Measurements from ENCODE around the gene FGF8. TPM values are rescaled to one million over a fixed set of nuclear protein-coding genes. Genes with fewer than 3 reads are reported as not detected.

The FGF8 gene
- total RNA-seq, 1 experiment from 2014 or later: not detected

DNA sequence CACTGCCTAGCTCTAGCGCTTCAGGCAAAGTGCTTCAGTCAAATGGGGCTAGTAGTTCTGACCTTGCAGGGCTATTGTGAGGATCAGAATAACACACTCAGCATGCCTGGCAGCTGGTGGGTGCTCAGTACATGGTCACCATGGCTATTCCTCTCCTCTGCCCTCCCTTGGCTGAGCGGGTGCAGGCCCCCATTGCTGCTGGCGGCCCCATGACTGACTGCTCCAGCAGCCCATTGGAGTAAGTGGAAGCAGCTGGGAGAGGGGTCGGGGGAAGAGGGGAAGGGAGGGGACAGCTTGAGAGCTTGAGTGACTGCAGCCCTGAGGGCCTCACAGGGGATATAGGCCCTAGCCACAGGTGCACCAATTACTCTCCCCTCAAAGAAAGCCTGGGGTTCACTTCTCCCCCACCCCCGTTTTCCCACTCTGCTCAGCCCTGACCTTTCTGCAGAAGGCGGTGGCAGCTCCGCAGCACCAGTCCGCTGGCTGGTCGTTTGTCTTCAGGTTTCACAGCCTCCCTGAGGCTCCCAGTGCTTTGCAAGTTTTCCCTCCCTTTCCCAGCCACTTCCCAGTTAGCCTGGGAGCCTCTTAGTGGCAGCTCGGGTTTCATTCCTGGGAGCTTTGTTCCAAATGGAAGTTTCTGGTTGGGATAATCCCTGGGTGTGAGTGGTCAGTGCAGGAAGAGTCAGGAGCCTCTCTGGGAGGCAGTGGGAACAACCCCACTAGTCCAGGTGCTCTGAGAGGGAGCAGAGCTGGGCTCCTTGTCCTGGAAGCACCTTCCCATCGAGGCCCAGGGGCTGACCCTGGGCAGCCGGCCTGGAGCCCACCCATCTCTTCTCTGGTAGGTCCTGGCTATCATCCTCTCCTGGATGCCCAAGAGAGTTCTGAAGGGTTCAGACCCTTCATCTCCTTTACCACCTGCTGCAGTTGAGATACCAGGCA lies 16.3 kb downstream of the FGF8 start:
- no peak overlapping the region for H2AFZ ChIP-seq (ENCODE audit: low read length)

DNA sequence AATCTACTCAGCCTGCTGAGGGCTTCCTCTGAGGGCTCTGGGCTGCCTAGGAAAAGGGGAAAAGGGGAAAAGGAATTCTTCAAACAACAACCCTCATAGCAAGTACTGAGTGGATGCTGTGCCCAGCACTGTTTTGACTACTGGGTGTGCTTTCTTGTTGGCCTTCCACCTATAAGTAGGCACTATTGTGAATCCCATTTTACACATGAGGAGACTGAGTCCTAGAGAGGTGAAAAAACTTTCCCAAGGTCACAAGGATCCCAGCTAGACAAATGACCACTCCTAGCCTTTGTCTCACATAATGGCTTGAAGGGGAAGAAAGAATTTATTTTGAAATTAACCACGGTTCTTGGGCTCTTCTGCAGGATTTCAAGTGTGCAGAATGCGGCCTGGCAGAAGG lies 17.1 kb downstream of the FGF8 start:
- H3K9me2 ChIP-seq (replicated peaks; ENCODE audit: insufficient read depth, low read length): no peaks in the 10 kb centered on the region
- no peak overlapping the region for H3K27ac ChIP-seq (ENCODE audit: low read length)
- H3K27me3 ChIP-seq (ENCODE audit: low read length): no peaks in the 10 kb centered on the region
- no peak overlapping the region for H2AFZ ChIP-seq (ENCODE audit: low read length)
- no peaks in the 10 kb centered on the region for H4K20me1 ChIP-seq (ENCODE audit: insufficient read depth, low read depth, low read length)
- no peak overlapping the region for H3K4me2 ChIP-seq (ENCODE audit: low read depth, low read length, poor library complexity, severe bottlenecking)
- no peaks in the 10 kb centered on the region for H3K9me3 ChIP-seq (ENCODE audit: low read length)
- H3K4me1 ChIP-seq (ENCODE audit: low read length): no peaks in the 10 kb centered on the region
- H3K79me2 ChIP-seq (ENCODE audit: low read length): no peaks in the 10 kb centered on the region
- DNase-seq: no peak
- no peaks in the 10 kb centered on the region for H3K36me3 ChIP-seq (ENCODE audit: insufficient read depth, low read length)
- H3K9ac ChIP-seq (ENCODE audit: low read length): no peak overlapping the region
- H3K4me3 ChIP-seq (ENCODE audit: low read length): no peak overlapping the region

More for the DNA sequence above, 16.3 kb downstream of the FGF8 start:
- DNase-seq: no peak
- H3K27me3 ChIP-seq (ENCODE audit: low read length): no peaks in the 10 kb centered on the region
- no peaks in the 10 kb centered on the region for H3K79me2 ChIP-seq (ENCODE audit: low read length)
- no peak overlapping the region for H3K9ac ChIP-seq (ENCODE audit: low read length)
- no peak overlapping the region for H3K4me2 ChIP-seq (ENCODE audit: low read depth, low read length, poor library complexity, severe bottlenecking)
- H3K4me3 ChIP-seq (ENCODE audit: low read length): no peak overlapping the region
- H3K36me3 ChIP-seq (ENCODE audit: insufficient read depth, low read length): no peaks in the 10 kb centered on the region
- no peaks in the 10 kb centered on the region for H3K9me3 ChIP-seq (ENCODE audit: low read length)
- no peaks in the 10 kb centered on the region for H3K4me1 ChIP-seq (ENCODE audit: low read length)
- H3K27ac ChIP-seq (ENCODE audit: low read length): no peak overlapping the region
- H3K9me2 ChIP-seq (replicated peaks; ENCODE audit: insufficient read depth, low read length): no peaks in the 10 kb centered on the region
- no peaks in the 10 kb centered on the region for H4K20me1 ChIP-seq (ENCODE audit: insufficient read depth, low read depth, low read length)

DNA sequence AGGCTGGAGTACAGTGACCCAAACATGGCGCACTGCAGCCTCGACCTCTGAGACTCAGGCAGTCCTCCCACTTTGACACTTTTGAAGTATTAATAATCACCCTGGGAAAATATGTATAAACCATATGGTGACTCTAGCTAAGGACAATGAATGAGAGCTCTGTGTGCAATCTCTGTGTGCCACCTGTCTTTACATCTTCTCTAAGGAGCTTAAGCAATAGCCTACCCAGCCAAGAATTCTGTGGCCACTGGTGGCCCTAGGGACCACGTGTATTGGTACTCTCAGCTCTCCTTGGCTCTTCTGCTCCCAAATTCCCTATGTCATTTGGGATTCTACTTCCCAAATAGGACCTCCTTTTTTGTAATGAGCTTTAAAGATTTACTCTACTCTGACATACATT lies 23.7 kb downstream of the FGF8 start:
- Histone ChIP-seq H3K27me3 (ENCODE audit: low read length) (no peaks in the 10 kb centered on the region), H3K79me2 (ENCODE audit: low read length) (no peaks in the 10 kb centered on the region), H3K4me3 (ENCODE audit: low read length) (no peak overlapping the region), H3K9me3 (ENCODE audit: low read length) (no peaks in the 10 kb centered on the region), H3K27ac (ENCODE audit: low read length) (no peak overlapping the region), H3K36me3 (ENCODE audit: insufficient read depth, low read length) (no peaks in the 10 kb centered on the region), H3K9me2 (replicated peaks; ENCODE audit: insufficient read depth, low read length) (no peaks in the 10 kb centered on the region), H2AFZ (ENCODE audit: low read length) (no peak overlapping the region), H3K4me2 (ENCODE audit: low read depth, low read length, poor library complexity, severe bottlenecking) (no peak overlapping the region), H3K4me1 (ENCODE audit: low read length) (no peaks in the 10 kb centered on the region), H4K20me1 (ENCODE audit: insufficient read depth, low read depth, low read length) (no peaks in the 10 kb centered on the region), H3K9ac (ENCODE audit: low read length) (no peak overlapping the region)
- DNase-seq: no peak

DNA sequence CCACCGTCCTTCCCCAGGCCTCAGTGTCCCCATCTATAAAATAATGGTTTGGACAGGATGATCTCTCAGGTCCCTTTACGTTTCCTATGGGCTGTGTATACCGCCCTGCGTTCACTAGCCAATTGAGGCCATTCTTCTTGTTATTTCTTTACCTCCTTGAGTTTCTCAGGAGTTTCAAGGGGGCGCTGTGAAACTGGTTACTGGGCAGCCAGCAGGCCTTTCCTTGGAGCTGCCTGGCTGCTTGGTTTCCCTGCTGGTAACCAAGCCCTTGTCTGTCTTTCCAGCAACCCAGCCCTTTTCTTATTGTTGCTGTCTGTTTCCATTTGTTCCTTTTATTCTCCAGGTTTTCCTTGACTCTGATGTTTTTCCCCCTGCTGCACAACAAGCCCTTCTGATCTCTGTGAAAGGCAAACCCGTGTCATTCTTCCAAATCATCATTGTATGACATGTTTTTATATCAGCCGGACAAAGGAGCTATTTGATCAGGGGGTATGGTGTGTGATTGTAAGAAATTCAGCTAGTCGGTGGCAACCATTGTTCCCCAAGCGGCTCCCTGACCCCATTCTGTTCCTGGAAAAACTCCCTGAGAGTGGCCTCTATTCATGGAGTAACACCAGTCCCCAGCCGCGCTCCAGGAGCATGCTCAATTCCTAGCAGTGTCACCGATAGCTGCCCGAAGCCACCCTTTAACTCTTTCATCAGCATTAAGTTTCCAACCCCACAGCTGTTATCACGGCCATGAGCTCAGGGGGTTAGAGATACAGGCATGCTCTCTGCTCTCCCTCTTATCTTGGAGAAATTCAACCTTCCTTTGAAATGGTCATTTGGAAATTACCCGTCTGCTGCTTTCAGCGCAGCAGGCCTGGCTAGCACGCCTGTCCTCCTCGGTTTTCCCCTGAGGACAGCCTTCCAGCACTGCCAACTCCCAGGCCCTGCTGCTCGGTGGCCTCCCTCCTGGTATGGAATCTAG lies 26.6 kb downstream of the FGF8 start:
- Histone ChIP-seq H3K9me3 (ENCODE audit: low read length) (no peaks in the 10 kb centered on the region), H3K9me2 (replicated peaks; ENCODE audit: insufficient read depth, low read length) (no peaks in the 10 kb centered on the region), H3K4me1 (ENCODE audit: low read length) (no peaks in the 10 kb centered on the region), H3K79me2 (ENCODE audit: low read length) (no peaks in the 10 kb centered on the region), H3K4me3 (ENCODE audit: low read length) (no peak overlapping the region), H2AFZ (ENCODE audit: low read length) (no peak overlapping the region), H3K9ac (ENCODE audit: low read length) (no peak overlapping the region), H4K20me1 (ENCODE audit: insufficient read depth, low read depth, low read length) (no peaks in the 10 kb centered on the region), H3K27me3 (ENCODE audit: low read length) (no peaks in the 10 kb centered on the region), H3K27ac (ENCODE audit: low read length) (no peak overlapping the region), H3K4me2 (ENCODE audit: low read depth, low read length, poor library complexity, severe bottlenecking) (no peak overlapping the region), H3K36me3 (ENCODE audit: insufficient read depth, low read length) (no peaks in the 10 kb centered on the region)
- DNase-seq: no peak

DNA sequence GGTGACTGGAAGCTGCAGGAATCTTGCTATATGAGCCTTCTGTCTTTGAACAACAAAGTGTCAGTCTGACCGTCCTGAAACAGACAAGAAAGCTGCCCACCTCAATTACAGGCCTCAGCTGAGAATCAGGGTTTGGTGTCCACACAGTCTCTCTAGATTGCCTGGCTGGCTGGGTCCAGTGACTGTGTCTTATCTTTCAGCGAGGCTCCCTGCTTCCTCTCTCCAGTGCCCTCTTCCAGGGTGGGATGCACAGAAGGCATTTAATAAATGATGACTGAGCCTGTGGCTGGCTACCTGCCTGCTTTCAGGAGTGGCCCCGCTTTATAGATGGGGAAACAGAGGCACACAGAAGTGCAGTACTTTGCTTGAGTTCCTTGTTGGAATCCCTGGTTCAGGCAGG lies 27.4 kb downstream of the FGF8 start:
- H3K4me2 ChIP-seq (ENCODE audit: low read depth, low read length, poor library complexity, severe bottlenecking): no peak overlapping the region
- H3K36me3 ChIP-seq (ENCODE audit: insufficient read depth, low read length): no peaks in the 10 kb centered on the region
- no peaks in the 10 kb centered on the region for H3K9me3 ChIP-seq (ENCODE audit: low read length)
- no peak for DNase-seq
- no peaks in the 10 kb centered on the region for H3K4me1 ChIP-seq (ENCODE audit: low read length)
- no peak overlapping the region for H3K9ac ChIP-seq (ENCODE audit: low read length)
- no peaks in the 10 kb centered on the region for H3K79me2 ChIP-seq (ENCODE audit: low read length)
- no peak overlapping the region for H2AFZ ChIP-seq (ENCODE audit: low read length)
- H4K20me1 ChIP-seq (ENCODE audit: insufficient read depth, low read depth, low read length): no peaks in the 10 kb centered on the region
- no peaks in the 10 kb centered on the region for H3K27me3 ChIP-seq (ENCODE audit: low read length)
- H3K27ac ChIP-seq (ENCODE audit: low read length): no peak overlapping the region
- H3K9me2 ChIP-seq (replicated peaks; ENCODE audit: insufficient read depth, low read length): no peaks in the 10 kb centered on the region
- H3K4me3 ChIP-seq (ENCODE audit: low read length): no peak overlapping the region

DNA sequence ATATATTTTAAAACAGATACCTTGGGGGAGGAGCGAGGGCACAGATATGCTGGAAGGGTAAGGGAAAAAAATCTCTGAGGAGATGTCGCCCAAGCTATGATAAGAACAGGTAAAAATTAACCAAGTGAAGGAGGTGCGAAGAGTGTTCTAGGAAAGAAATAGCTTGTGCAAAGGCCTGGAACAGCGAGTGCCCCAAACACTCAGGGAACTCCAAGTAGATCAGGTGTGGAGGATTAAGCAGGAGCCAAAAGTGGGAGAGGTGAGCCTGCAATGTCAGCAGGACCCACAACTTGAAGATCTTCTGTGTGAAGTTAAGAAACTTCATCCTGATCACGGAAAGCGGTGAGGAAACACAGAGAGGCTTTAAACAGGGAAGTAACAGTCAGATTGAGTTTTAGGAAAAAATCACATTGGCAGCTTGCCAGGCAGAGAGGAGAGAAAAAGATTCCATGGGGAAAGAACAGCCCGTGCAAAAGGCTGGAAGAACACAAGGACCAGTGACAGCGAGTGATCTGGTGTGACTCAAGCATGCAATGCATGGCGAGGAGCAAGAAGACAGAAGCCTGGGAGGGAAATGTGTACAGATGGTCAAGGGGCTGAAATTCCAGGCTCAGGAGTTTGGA lies 30.7 kb downstream of the FGF8 start:
- H4K20me1 ChIP-seq (ENCODE audit: insufficient read depth, low read depth, low read length): no peaks in the 10 kb centered on the region
- no peaks in the 10 kb centered on the region for H3K9me3 ChIP-seq (ENCODE audit: low read length)
- no peak overlapping the region for H2AFZ ChIP-seq (ENCODE audit: low read length)
- H3K4me3 ChIP-seq (ENCODE audit: low read length): no peak overlapping the region
- H3K79me2 ChIP-seq (ENCODE audit: low read length): no peaks in the 10 kb centered on the region
- H3K9me2 ChIP-seq (replicated peaks; ENCODE audit: insufficient read depth, low read length): no peaks in the 10 kb centered on the region
- no peak overlapping the region for H3K27ac ChIP-seq (ENCODE audit: low read length)
- no peak overlapping the region for H3K9ac ChIP-seq (ENCODE audit: low read length)
- H3K4me1 ChIP-seq (ENCODE audit: low read length): no peaks in the 10 kb centered on the region
- H3K4me2 ChIP-seq (ENCODE audit: low read depth, low read length, poor library complexity, severe bottlenecking): no peak overlapping the region
- H3K27me3 ChIP-seq (ENCODE audit: low read length): no peaks in the 10 kb centered on the region
- H3K36me3 ChIP-seq (ENCODE audit: insufficient read depth, low read length): no peaks in the 10 kb centered on the region
- no peak for DNase-seq

DNA sequence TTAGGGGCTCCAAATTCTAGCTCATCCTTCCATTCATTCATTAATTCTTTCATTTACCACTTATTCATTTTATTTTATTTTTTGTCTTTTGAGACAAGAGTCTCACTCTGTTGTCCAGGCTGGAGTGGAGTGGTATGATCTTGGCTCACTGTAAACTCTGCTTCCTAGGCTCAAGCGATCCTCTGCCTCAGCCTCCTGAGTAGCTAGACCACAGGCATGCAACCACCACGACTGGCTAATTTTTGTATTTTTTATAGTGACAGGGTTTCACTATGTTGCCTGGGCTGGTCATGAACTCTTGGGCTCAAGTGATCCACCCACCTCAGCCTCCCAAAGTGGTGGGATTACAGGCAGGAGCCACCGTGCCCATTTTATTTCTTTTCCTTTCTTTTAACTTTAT lies 31.6 kb downstream of the FGF8 start:
- Histone ChIP-seq H3K27me3 (ENCODE audit: low read length) (no peaks in the 10 kb centered on the region), H4K20me1 (ENCODE audit: insufficient read depth, low read depth, low read length) (no peaks in the 10 kb centered on the region), H3K4me2 (ENCODE audit: low read depth, low read length, poor library complexity, severe bottlenecking) (no peak overlapping the region), H3K9me2 (replicated peaks; ENCODE audit: insufficient read depth, low read length) (no peaks in the 10 kb centered on the region), H2AFZ (ENCODE audit: low read length) (no peak overlapping the region), H3K27ac (ENCODE audit: low read length) (no peak overlapping the region), H3K4me3 (ENCODE audit: low read length) (no peak overlapping the region), H3K79me2 (ENCODE audit: low read length) (no peaks in the 10 kb centered on the region), H3K9me3 (ENCODE audit: low read length) (no peaks in the 10 kb centered on the region), H3K4me1 (ENCODE audit: low read length) (no peaks in the 10 kb centered on the region), H3K9ac (ENCODE audit: low read length) (no peak overlapping the region), H3K36me3 (ENCODE audit: insufficient read depth, low read length) (no peaks in the 10 kb centered on the region)
- DNase-seq: no peak

DNA sequence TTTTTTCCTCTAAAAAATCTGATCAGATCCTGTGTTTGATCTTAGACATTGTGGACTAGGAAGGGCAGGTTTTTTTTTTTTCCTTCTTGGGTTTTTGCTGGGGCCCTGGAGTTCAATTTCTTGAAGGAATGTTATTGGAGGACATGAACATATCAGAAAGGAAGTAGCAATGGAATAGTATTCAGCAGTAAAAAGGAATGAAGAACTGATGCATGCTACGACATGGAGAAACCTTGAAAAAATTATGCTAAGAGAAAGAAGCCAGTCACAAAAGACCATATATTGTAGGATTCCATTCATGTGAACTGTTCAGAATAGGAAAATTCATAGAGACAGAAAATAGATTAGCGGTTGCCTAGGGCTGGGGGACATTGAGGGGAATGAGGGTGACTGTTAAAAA lies 34.0 kb downstream of the FGF8 start:
- Histone ChIP-seq H3K4me2 (ENCODE audit: low read depth, low read length, poor library complexity, severe bottlenecking) (no peak overlapping the region), H3K9ac (ENCODE audit: low read length) (no peak overlapping the region), H2AFZ (ENCODE audit: low read length) (no peak overlapping the region)

More for the DNA sequence above, 34.0 kb downstream of the FGF8 start:
- no peaks in the 10 kb centered on the region for H3K9me2 ChIP-seq (replicated peaks; ENCODE audit: insufficient read depth, low read length)
- no peak for DNase-seq
- no peak overlapping the region for H3K4me3 ChIP-seq (ENCODE audit: low read length)
- no peaks in the 10 kb centered on the region for H4K20me1 ChIP-seq (ENCODE audit: insufficient read depth, low read depth, low read length)
- H3K4me1 ChIP-seq (ENCODE audit: low read length): no peaks in the 10 kb centered on the region
- no peaks in the 10 kb centered on the region for H3K27me3 ChIP-seq (ENCODE audit: low read length)
- H3K36me3 ChIP-seq (ENCODE audit: insufficient read depth, low read length): no peaks in the 10 kb centered on the region
- H3K27ac ChIP-seq (ENCODE audit: low read length): no peak overlapping the region
- no peaks in the 10 kb centered on the region for H3K79me2 ChIP-seq (ENCODE audit: low read length)
- no peaks in the 10 kb centered on the region for H3K9me3 ChIP-seq (ENCODE audit: low read length)

Measured in Karpas-422 (cell line).